Peyer's patch (tissue), 4 donors: ENCODE results near the gene GABRG3. TPM values are rescaled to one million over a fixed set of nuclear protein-coding genes. Genes with fewer than 3 reads are reported as not detected.

Source experiments
- DNase-seq, 3 donors: peaks; one replicate each; pipeline ENCODE4 v3.0.0-alpha.2; 2017 to 2019
- H3K27ac ChIP-seq, 4 donors: fragments of 200-600 bp; sonication (generic); one replicate each; pipeline ENCODE4 v1.5.1; 2016 to 2019
- H3K27me3 ChIP-seq, 2 donors: fragments of 200-600 bp; sonication (generic); one replicate each; pipeline ENCODE4 v1.5.1; 2019
- H3K36me3 ChIP-seq, 3 donors: fragments of 200-600 bp; sonication (generic); one replicate each; pipeline ENCODE4 v1.5.1; 2016 to 2019
- H3K4me1 ChIP-seq, 4 donors: fragments of 200-600 bp; sonication (generic); one replicate each; pipeline ENCODE4 v1.5.1; 2016 to 2019
- H3K4me3 ChIP-seq, 4 donors: fragments of 200-600 bp; sonication (generic); 1 replicate in 3 of 4; 2 replicates in 1 of 4; pipeline ENCODE4 v1.5.1; 2016 to 2019; ENCODE audit warnings: mild to moderate bottlenecking in 1 of 4
- H3K9me3 ChIP-seq, 4 donors: fragments of 200-600 bp; sonication (generic); one replicate each; pipeline ENCODE4 v1.5.1; 2016 to 2019; ENCODE audit warnings: mild to moderate bottlenecking in 1 of 4
- POLR2A ChIP-seq, 2 donors: fragments of 450-650 bp; IDR thresholded peaks; one replicate each; pipeline ENCODE4 v1.5.1; 2017; ENCODE audit warnings: antibody characterized with exemption in 2 of 2, mild to moderate bottlenecking in 2 of 2, moderate library complexity in 2 of 2
- total RNA-seq, 4 donors: library from RNA; depleted of rRNA; stranded (reverse); fragments of >200 nt; gene quantifications; one replicate each; pipeline ENCODE4 v1.1.0, GENCODE V29; 2016
- TF ChIP-seq, protein P1 (sequence below), 6 experiments: fragments of 450-650 bp in 4 of 6; fragments of 200-600 bp in 2 of 6; sonication (generic) in 1 of 6; IDR thresholded peaks; one replicate each; pipeline ENCODE4 v1.5.1; 2017 to 2019; ENCODE audit warnings: antibody characterized with exemption in 6 of 6, mild to moderate bottlenecking in 3 of 6, moderate library complexity in 1 of 6

Gene GABRG3
- total RNA-seq, 4 donors from 2014 or later, result not detected

DNA sequence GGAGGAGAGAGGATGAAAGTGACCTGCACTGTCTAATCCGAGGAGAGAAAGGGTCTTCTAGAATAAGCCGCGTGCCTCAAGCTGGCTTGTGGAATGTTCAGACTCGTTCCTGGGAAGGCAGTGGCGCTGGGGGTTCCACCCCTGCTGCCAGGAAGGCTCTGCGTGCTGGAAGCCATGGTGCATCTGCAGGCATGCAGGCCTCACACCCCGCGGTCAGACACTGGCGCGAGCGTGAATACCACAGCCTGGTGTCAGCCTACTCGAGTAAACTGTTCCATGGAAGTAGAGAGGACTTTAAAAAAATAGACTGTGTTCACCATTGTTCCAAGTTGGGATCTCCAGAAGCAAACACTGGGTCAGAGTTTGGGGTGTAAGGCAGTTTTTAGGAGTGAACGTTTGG is 25.9 kb upstream of the GABRG3 start:
- Histone ChIP-seq H3K36me3 (no peaks in the 10 kb centered on the region), H3K9me3 (no peaks in the 10 kb centered on the region), H3K27ac (no peak overlapping the region), H3K4me1 (no peaks in the 10 kb centered on the region), H3K27me3 (no peaks in the 10 kb centered on the region), H3K4me3 (no peak overlapping the region)
- TF ChIP-seq, protein P1, sequence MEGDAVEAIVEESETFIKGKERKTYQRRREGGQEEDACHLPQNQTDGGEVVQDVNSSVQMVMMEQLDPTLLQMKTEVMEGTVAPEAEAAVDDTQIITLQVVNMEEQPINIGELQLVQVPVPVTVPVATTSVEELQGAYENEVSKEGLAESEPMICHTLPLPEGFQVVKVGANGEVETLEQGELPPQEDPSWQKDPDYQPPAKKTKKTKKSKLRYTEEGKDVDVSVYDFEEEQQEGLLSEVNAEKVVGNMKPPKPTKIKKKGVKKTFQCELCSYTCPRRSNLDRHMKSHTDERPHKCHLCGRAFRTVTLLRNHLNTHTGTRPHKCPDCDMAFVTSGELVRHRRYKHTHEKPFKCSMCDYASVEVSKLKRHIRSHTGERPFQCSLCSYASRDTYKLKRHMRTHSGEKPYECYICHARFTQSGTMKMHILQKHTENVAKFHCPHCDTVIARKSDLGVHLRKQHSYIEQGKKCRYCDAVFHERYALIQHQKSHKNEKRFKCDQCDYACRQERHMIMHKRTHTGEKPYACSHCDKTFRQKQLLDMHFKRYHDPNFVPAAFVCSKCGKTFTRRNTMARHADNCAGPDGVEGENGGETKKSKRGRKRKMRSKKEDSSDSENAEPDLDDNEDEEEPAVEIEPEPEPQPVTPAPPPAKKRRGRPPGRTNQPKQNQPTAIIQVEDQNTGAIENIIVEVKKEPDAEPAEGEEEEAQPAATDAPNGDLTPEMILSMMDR (IDR thresholded peaks at IDR 0.05), result no peak
- no peak for DNase-seq

DNA sequence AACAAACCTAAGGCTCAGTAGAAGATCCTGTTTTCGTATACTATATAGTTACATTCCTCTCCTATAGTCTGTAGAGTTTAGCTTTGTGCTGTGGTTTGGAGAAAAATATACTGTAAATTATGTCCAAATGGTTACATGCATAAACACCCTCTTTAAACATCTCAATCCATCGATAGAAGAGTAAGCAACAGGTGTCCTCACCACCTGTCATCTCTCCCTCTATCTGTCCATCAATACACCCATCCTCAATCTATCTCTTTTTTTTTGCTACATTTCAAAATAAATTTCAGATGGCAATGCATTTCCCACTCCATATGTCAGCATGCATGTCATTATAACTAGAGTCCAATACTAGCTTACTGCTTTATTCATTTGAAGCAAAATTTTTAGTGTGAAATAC is 21.0 kb upstream of the GABRG3 start:
- Histone ChIP-seq H3K4me1 (no peaks in the 10 kb centered on the region), H3K36me3 (no peaks in the 10 kb centered on the region), H3K9me3 (peaks cover 0 to 6% (median 2%) of the 10 kb centered on the region in 4 donors), H3K27me3 (no peaks in the 10 kb centered on the region), H3K4me3 (no peak overlapping the region), H3K27ac (no peak overlapping the region)
- TF ChIP-seq, protein P1 (IDR thresholded peaks at IDR 0.05), result no peak
- TF ChIP-seq POLR2A (IDR thresholded peaks at IDR 0.05), result no peak
- DNase-seq, result no peak

DNA sequence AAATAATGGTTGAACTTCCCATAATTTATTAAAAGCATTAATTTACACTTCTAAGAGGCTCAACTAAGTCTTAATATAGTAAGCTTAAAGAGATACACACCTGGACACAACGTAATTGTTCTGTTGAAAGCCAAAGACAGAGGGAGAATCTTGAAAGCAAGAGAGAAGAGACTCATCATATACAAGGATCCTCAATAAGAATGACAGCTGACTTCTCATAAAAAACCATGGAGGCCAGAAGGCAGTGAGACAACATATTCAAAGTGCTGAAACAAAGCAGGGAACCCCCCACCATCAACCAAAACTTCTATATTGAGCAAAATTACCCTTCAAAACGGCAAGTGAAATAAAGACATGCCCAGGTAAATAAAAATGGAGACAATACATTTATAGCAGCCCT is 16.6 kb upstream of the GABRG3 start:
- Histone ChIP-seq H3K36me3 (no peaks in the 10 kb centered on the region), H3K27ac (no peak overlapping the region), H3K9me3 (peaks cover 0 to 10% (median 2%) of the 10 kb centered on the region in 4 donors), H3K4me1 (no peaks in the 10 kb centered on the region), H3K27me3 (no peaks in the 10 kb centered on the region), H3K4me3 (no peak overlapping the region)
- DNase-seq, result no peak
- TF ChIP-seq, protein P1 (IDR thresholded peaks at IDR 0.05), result no peak
- no peak for TF ChIP-seq POLR2A (IDR thresholded peaks at IDR 0.05)

DNA sequence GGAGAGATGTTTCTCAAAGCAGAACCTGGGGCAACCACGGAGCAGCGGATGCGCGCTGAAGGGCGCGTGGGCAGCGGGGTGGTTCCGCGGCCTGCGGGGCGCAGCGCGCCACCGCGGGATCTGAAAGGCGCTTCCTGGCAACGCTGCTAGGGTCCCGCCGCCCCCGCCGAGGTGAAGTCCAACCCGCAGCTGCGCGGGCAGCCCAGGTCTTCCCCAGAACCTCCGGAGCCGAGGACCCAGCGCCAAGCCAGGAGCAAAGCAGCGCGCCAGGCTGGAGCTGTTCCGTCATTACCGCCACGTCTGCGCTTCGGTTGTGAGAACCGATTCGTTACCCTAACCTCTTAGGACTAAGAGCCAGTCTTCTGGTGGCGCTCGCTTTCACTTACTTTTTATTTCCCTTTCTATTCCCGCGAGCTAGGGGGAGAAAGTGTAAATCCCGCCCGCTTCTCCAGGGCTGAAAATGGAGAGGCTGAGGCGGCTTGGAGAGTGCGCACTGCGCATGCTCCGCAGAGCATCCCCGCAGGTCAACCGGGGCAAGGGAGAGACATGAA is 3.2 kb upstream of the GABRG3 start:
- Histone ChIP-seq H3K4me3 (no peak overlapping the region), H3K27me3 (no peaks in the 10 kb centered on the region), H3K4me1 (no peaks in the 10 kb centered on the region), H3K36me3 (no peaks in the 10 kb centered on the region), H3K9me3 (no peaks in the 10 kb centered on the region), H3K27ac (no peak overlapping the region)
- no peak for DNase-seq
- no peak for TF ChIP-seq POLR2A (IDR thresholded peaks at IDR 0.05)
- TF ChIP-seq, protein P1 (IDR thresholded peaks at IDR 0.05), result no peak

DNA sequence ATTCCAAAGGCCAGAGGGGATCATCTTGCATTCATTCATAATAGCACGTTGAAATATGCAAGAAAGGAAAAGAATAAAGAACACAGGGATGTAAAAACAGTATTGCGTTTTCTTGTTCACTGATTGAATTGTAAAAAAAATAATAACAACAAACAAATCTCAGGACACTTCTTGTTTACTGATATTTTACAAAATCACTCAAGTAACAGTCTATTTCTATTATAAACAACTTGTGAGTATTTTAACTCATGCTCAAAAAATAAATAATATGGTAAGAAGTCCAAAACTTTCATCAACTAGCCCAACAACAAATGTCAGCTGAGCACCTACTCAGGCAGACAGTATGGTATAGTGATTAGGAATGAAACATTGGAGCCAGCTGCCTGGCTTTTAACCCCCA is 2.2 kb upstream of the GABRG3 start:
- H3K27me3 ChIP-seq, result no peaks in the 10 kb centered on the region
- H3K36me3 ChIP-seq, result no peaks in the 10 kb centered on the region
- H3K27ac ChIP-seq, result no peak overlapping the region
- H3K9me3 ChIP-seq, result no peaks in the 10 kb centered on the region
- no peak overlapping the region for H3K4me3 ChIP-seq
- TF ChIP-seq, protein P1 (IDR thresholded peaks at IDR 0.05), result no peak
- no peak for TF ChIP-seq POLR2A (IDR thresholded peaks at IDR 0.05)
- DNase-seq, result no peak
- H3K4me1 ChIP-seq, result no peaks in the 10 kb centered on the region
